Lower lobe of right lung (tissue), 2 donors: ENCODE results near the gene ORM2. TPM values are rescaled to one million over a fixed set of nuclear protein-coding genes. Genes with fewer than 3 reads are reported as not detected.
"Not testable (repeated sequence)": the region's sequence is repeated elsewhere in the genome, so short reads cannot be mapped to it uniquely, and the experiment has no call there.

Source experiments
- ATAC-seq, 2 donors: fragments of 200-7000 bp; cut with Tn5 transposase; one replicate each; pipeline ENCODE4 v1.9.1; 2020 to 2022; ENCODE audit warnings: mild to moderate bottlenecking in 2 of 2, moderate library complexity in 2 of 2
- DNase-seq: peaks from one replicate; pipeline ENCODE4 v3.0.0-alpha.2; 2020
- H3K27ac ChIP-seq: fragments of 200-600 bp; one replicate; pipeline ENCODE4 v1.8.0; 2022
- H3K27me3 ChIP-seq: fragments of 200-600 bp; one replicate; pipeline ENCODE4 v1.8.0; 2022; ENCODE audit warnings: low read depth
- H3K36me3 ChIP-seq: fragments of 200-600 bp; one replicate; pipeline ENCODE4 v1.8.0; 2022; ENCODE audit warnings: mild to moderate bottlenecking
- H3K4me1 ChIP-seq: fragments of 200-600 bp; one replicate; pipeline ENCODE4 v1.8.0; 2022
- H3K4me3 ChIP-seq: fragments of 200-600 bp; one replicate; pipeline ENCODE4 v1.8.0; 2022; ENCODE audit warnings: mild to moderate bottlenecking
- H3K9me3 ChIP-seq: fragments of 200-600 bp; one replicate; pipeline ENCODE4 v1.8.0; 2022
- CTCF ChIP-seq: fragments of 200-600 bp; IDR thresholded peaks from one replicate; pipeline ENCODE4 v1.8.0; 2022; ENCODE audit warnings: antibody characterized with exemption, mild to moderate bottlenecking
- intact Hi-C: fragments of 100-400 bp; cut with DNase I; formaldehyde crosslinking; loops from one replicate; pipeline ENCODE4 v1.11.0; 2022
- total RNA-seq: library from RNA; stranded (reverse); fragmentation: NEBNext Ultra II Directional; extraction: Animal tissue kit (Norgen Biotek cat#: 25700); gene quantifications from one replicate; pipeline ENCODE4 v1.2.1, GENCODE V29; 2021
- donor health status: DM: no; HTN: yes; CAD: no; lungs with severe emphysema.

ORM2 gene
- total RNA-seq, 1 donor from 2014 or later = 3.1 TPM

GRCh38 chr9:114319147-114319546, 10.5 kb upstream of the ORM2 start:
- H3K36me3 ChIP-seq = no peaks in the 10 kb centered on the region
- H3K27ac ChIP-seq = no peak overlapping the region
- peaks cover 5% of the 10 kb centered on the region for H3K4me1 ChIP-seq
- intact Hi-C loops = no loop called here
- no peak for DNase-seq
- H3K4me3 ChIP-seq = no peak overlapping the region
- H3K9me3 ChIP-seq = no peaks in the 10 kb centered on the region
- no peak for TF ChIP-seq CTCF
- no peaks in the 10 kb centered on the region for H3K27me3 ChIP-seq
- no peak for ATAC-seq

DNA sequence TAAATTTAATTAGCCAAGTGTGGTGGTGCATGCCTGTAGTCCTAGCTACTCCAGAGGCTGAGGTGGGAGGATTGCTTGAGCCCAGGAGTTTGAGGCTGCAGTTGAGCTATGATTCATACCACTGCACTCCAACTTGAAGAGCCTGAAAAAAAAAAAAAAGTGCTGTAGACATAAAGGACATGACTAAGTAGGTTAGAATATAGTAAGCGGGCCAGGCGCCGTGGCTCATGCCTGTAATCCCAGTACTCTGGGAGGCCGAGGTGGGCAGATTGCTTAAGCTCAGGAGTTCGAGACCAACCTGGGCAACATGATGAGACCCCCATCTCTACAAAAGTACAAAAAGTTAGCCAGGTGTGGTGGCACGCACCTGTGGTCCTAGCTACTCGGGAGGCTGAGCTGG, 9.0 kb upstream of the ORM2 start:
- ATAC-seq, H3K36me3 ChIP-seq, H3K4me3 ChIP-seq, H3K27me3 ChIP-seq, H3K4me1 ChIP-seq, H3K9me3 ChIP-seq, H3K27ac ChIP-seq, intact Hi-C loops: not testable (repeated sequence)
- peak; percentile 43 for DNase-seq

- Histone ChIP-seq H3K4me3 (no peak overlapping the region), H3K4me1 (peaks cover 5% of the 10 kb centered on the region), H3K36me3 (no peaks in the 10 kb centered on the region), H3K27me3 (no peaks in the 10 kb centered on the region), H3K27ac (no peak overlapping the region), H3K9me3 (no peaks in the 10 kb centered on the region)
- ATAC-seq (no peak), DNase-seq (no peak)
- intact Hi-C loops = no loop called here
- no peak for TF ChIP-seq CTCF
Measured at GRCh38 chr9:114321759-114322158, 7.9 kb upstream of the ORM2 start.

DNA sequence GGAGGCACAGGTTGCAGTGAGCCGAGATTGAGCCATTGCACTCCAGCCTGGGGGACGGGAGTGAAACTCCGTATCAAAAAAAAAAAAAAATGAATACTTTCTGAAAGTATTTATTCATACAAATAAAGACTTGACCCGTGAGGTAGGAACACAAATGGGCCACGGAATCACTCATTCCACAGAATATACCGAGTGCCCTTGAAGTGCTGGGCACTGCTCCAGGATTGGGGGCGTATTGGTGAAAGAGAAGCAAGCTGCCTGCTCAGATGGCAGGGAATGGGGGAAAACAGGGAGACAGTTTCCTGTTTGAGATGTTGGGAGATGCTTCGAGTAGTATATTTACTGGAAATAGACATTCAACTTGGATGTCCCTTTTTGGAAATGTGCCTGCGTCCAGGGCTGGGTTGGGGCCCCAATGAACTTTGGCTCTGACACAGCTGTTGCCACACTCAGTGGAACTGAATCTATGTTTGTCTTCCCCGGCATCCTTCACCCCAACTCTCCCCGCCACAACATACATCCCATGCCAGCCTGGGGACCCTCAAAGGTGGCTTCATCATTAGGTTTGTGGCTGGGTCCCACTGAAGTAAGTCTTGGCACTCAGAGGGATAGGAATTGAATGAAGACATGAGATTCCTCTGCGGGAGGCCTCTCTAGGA, 7.4 kb upstream of the ORM2 start:
- peak; percentile 44 for DNase-seq
- H3K27ac ChIP-seq, H3K36me3 ChIP-seq, H3K4me1 ChIP-seq, ATAC-seq, H3K27me3 ChIP-seq, H3K4me3 ChIP-seq, intact Hi-C loops, H3K9me3 ChIP-seq: not testable (repeated sequence)

DNA sequence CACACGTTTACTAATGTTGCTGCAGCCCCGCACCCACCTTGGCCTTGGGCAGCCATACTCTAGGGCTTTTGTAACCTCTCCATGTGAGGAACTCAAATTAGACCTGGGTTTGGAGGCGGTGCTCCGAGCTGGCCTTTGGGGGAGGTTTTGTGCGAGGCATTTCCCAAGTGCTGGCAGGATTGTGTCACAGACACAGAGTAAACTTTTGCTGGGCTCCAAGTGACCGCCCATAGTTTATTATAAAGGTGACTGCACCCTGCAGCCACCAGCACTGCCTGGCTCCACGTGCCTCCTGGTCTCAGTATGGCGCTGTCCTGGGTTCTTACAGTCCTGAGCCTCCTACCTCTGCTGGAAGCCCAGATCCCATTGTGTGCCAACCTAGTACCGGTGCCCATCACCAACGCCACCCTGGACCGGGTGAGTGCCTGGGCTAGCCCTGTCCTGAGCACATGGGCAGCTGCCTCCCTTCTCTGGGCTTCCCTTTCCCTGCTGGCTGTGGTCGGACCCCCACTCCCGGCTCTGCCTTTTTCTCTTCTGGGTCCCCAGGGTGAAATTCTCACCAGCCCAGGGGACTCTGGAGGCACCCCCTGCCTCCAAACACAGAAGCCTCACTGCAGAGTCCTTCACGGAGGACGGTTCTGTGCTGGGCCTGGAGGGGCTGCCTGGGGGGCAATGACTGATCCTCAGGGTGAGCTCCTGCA, 6.7 kb upstream of the ORM2 start, which contains the start of gene ORM1:
Gene ORM1, plus strand, starts transcription at position 268 of the 701 bp plus-strand sequence. Its CDS starts 36 bp downstream, at position 304.
- H3K36me3 ChIP-seq, intact Hi-C loops, DNase-seq, H3K4me1 ChIP-seq, H3K9me3 ChIP-seq, H3K27me3 ChIP-seq, H3K4me3 ChIP-seq, H3K27ac ChIP-seq: not testable (repeated sequence)
- ATAC-seq = peak; percentile 83

DNA sequence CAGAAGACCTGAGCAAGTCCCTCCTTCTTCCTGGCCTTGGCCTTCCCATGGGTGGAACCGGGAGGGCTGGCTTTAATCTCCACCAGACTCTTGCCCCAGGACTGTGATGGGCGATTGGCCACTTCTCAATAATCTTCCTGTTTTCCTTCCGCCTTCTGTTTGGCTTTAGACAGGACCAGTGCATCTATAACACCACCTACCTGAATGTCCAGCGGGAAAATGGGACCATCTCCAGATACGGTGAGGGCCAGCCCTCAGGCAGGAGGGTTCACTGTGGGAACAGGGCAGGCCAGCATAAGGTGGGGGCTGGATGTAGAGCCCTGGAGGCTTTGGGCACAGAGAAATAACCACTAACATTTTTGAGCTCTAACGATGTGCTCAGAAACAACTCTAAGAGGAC, 5.8 kb upstream of the ORM2 start:
- DNase-seq, H3K9me3 ChIP-seq, H3K4me3 ChIP-seq, H3K27ac ChIP-seq, ATAC-seq, intact Hi-C loops, H3K36me3 ChIP-seq, H3K4me1 ChIP-seq, H3K27me3 ChIP-seq: not testable (repeated sequence)

- no peaks in the 10 kb centered on the region for H3K9me3 ChIP-seq
- ATAC-seq (no peak), DNase-seq (no peak)
- H3K4me3 ChIP-seq = no peak overlapping the region
- H3K27me3 ChIP-seq = no peaks in the 10 kb centered on the region
- no peaks in the 10 kb centered on the region for H3K36me3 ChIP-seq
- no peaks in the 10 kb centered on the region for H3K4me1 ChIP-seq
- H3K27ac ChIP-seq = no peak overlapping the region
- TF ChIP-seq CTCF = no peak
- intact Hi-C loops = no loop called here
Measured at GRCh38 chr9:114324492-114324891, 5.2 kb upstream of the ORM2 start.

DNA sequence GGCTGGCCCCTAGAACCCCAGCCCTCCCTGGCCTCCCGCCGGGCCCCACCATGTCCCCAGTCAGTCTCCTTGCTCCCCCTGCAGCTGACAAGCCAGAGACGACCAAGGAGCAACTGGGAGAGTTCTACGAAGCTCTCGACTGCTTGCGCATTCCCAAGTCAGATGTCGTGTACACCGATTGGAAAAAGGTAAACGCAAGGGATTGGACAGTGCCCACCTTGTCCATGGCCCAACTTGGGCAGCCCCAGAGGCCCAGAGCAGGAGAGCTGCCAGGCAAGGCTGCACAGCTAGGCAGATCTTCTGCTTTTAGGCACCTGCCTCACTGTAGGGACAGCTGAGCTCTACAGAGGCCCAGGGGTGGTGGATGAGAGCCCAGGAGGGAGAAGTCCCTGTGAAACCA, 4.7 kb upstream of the ORM2 start:
- intact Hi-C loops, H3K4me1 ChIP-seq, ATAC-seq, H3K36me3 ChIP-seq, DNase-seq, H3K27me3 ChIP-seq, H3K4me3 ChIP-seq, H3K9me3 ChIP-seq, H3K27ac ChIP-seq: not testable (repeated sequence)

DNA sequence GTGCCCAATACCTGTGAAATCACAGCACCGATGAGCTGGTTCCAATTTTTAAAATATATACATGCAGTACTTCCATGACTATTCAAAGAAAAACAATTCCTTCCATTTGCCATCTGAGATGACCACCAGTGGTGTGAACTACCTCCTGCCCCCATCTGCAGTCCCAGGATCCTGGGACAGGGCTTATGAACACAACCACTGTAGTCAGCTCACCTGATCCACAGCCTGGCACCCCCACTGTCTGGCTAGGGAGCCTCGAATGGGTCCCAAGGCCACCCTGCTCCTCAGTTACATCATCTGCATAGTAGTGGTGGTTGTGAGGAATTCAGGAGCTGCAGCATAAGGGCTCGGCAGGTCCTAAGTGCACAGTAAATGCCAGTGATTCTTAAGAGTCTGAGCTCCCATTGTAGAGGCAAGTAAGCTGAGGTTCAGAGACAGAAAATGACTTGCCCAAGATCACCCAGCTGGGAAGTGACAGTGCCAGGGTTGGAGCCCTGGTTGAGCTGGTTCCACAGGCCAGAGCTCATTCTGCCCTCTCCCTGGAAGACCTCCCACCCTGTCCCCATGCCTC, 3.9 kb upstream of the ORM2 start:
- not testable (repeated sequence) for H3K27ac ChIP-seq, ATAC-seq

More for the DNA sequence above, 3.9 kb upstream of the ORM2 start:
- H3K9me3 ChIP-seq, DNase-seq, intact Hi-C loops, H3K27me3 ChIP-seq, H3K4me3 ChIP-seq, H3K4me1 ChIP-seq, H3K36me3 ChIP-seq: not testable (repeated sequence)
